Central memory CD8-positive, alpha-beta T cell (primary cell): ENCODE results near the gene GRID1.

Source experiments
- ATAC-seq: fragments of 150-1000 bp; cut with Tn5 transposase; replicated peaks from 2 replicates; pipeline ENCODE4 v1.10.0; 2022; ENCODE audit warnings: mild to moderate bottlenecking, moderate FRiP score, moderate number of reproducible peaks; ENCODE audit not compliant: poor library complexity, severe bottlenecking; ENCODE audit errors: extremely low read depth
- DNase-seq, 2 donors: peaks; one replicate each; pipeline ENCODE4 v3.0.0; 2021; ENCODE audit warnings: low spot score in 2 of 2
- H3K27ac Mint-ChIP-seq: one replicate; pipeline ENCODE4 v1.8.0; 2022; ENCODE audit warnings: low read depth, mild to moderate bottlenecking, moderate library complexity, mixed read lengths
- H3K27me3 Mint-ChIP-seq: one replicate; pipeline ENCODE4 v1.8.0; 2022; ENCODE audit warnings: mixed read lengths
- H3K36me3 Mint-ChIP-seq: one replicate; pipeline ENCODE4 v1.8.0; 2022; ENCODE audit warnings: mild to moderate bottlenecking, moderate library complexity, mixed read lengths; ENCODE audit not compliant: insufficient read depth
- H3K4me1 Mint-ChIP-seq: one replicate; pipeline ENCODE4 v1.8.0; 2022; ENCODE audit warnings: mixed read lengths
- H3K4me3 Mint-ChIP-seq: one replicate; pipeline ENCODE4 v1.8.0; 2022; ENCODE audit warnings: mild to moderate bottlenecking, moderate library complexity, mixed read lengths
- H3K9me3 Mint-ChIP-seq: one replicate; pipeline ENCODE4 v1.8.0; 2022; ENCODE audit warnings: mixed read lengths

Gene GRID1

DNA sequence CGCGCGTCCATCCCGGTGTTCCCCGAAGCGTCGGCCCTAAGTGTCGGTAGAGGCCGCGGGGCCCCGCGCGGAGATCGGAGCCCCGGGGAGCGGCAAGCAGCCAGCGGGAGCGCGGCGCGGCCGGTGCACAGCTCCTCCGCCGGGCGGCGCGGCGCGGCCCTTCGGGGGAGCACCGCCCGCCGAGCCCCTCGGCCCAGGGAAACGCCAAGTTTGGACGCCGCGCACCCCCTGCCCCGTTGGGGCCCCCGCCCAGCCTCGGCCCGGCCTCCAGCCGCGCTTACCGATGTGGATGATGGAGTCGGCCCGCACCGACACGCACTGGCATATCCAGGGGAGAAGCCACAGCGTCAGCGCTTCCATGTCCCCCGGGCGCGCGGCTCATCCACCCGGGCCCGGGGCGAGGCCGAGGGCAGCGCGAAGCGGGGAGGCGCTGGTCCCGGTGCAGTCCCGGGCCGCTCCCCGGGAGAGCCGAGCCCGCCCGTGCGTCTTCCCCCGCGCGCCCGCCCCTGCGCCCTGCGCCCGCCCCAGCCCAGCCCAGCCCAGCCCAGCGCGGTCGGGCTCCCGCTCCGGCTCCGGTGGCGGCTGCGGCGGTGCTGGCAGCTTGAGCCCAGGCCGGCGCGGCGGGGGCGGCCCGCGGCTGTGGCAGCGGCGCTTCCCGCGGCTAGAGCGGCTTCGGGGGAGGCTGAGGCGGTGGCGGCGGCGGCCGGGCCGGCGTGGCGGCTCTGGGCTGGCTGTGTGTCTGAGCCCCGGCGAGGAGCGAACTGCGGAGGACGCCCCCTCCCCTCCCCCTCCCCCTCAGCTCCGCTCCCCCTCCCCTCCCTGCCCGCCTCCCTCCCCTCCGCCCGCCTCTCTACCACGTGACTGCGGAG is at the start of gene GRID1:
Gene GRID1 (minus strand): TSS at position 763 of the 869 bp plus-strand sequence.
- DNase-seq = no peak
- Mint-ChIP-seq H3K27ac (no peak within 1 kb of the TSS), H3K4me1 (peaks cover 12% of the 10 kb centered on the region)

DNA sequence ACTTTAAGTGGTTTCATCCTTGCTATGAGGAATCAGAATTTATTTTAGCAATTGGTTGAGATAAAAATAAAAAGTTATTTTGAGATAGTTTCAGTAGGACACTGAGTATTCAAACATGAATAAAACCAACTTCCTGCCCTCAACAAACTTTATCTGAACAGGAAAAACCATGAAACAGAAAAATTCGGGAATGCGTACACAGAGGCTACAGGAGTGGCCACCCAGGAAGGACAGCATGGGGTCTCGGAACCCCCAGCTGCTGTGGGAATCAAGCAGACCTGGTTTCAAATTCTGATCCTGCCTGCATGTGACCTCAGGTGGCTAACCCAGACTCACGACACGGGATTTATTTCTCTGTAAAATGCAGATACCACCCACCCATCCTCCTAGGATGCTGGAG is 49.0 kb upstream of the GRID1 start:
- Mint-ChIP-seq H3K27ac (no peak overlapping the region), H3K9me3 (no peaks in the 10 kb centered on the region), H3K27me3 (no peaks in the 10 kb centered on the region), H3K4me3 (no peak overlapping the region), H3K36me3 (peaks cover 5% of the 10 kb centered on the region), H3K4me1 (peaks cover 25% of the 10 kb centered on the region)
- DNase-seq (no peak), ATAC-seq (no peak)

More for the DNA sequence above, at the start of gene GRID1:
- H3K27me3 Mint-ChIP-seq = peaks cover 77% of the 10 kb centered on the region
- H3K9me3 Mint-ChIP-seq = no peaks in the 10 kb centered on the region
- ATAC-seq = peak; percentile 34
- H3K4me3 Mint-ChIP-seq = peak within 1 kb of the TSS; percentile 25
- no peaks in the 10 kb centered on the region for H3K36me3 Mint-ChIP-seq

DNA sequence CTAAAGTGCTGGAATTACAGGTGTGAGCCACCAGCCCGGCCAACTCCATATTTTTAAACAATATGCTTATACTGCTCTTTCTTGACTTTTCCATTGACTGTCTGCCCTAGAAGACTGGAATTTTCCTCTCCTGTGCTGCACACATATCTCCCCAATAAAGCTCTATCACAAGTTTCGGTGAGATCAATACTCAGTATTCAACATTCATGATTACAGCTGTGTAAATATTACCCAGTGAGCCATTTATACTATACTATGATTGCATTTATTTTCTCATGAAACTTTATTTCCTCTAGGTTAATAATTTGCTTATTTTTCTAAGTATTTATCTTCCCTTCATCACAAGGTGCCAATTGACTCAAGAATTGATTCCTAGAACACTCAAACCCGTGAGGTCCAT is 48.5 kb upstream of the GRID1 start:
- H3K27me3 Mint-ChIP-seq = no peaks in the 10 kb centered on the region
- H3K4me3 Mint-ChIP-seq = no peak overlapping the region
- H3K27ac Mint-ChIP-seq = no peak overlapping the region
- peaks cover 28% of the 10 kb centered on the region for H3K4me1 Mint-ChIP-seq
- H3K9me3 Mint-ChIP-seq = no peaks in the 10 kb centered on the region
- ATAC-seq (no peak), DNase-seq (no peak)
- H3K36me3 Mint-ChIP-seq = peaks cover 5% of the 10 kb centered on the region

DNA sequence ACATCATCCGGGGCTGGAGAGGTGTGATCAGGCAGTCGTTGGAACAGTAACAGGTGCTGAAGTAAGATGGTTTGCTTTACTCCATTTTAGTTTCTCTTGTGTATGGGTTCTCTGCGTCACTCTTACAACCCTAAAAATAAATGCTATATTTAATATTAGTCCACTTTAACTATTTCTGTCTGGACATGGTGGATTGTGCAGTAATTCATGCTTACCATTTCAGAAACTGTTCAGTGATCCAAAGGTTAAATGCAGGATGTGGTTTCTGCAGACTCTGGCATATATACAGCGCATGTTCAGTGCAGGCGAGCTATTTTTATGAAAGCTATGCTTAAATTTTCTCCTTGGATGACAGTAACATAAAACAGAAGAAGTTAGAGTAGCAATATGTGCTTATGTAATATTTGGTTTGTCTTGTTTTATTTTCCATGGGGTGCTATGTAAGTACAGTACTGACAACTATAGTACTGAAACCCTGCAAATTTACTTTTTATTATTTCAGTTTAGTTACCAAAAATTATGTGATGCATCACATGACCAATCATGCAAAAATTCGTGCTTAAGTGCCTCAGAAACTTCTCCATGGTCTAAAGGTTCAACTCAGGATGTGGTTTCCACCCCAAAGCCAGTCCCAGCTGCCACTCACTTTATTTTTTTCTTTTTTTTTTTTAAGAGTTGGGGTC is 46.6 kb upstream of the GRID1 start:
- Mint-ChIP-seq H3K36me3 (peaks cover 5% of the 10 kb centered on the region), H3K27me3 (no peaks in the 10 kb centered on the region), H3K4me3 (no peak overlapping the region), H3K9me3 (no peaks in the 10 kb centered on the region), H3K27ac (peak overlapping the region; percentile 29), H3K4me1 (peaks cover 22% of the 10 kb centered on the region)
- peak; percentile 79 for ATAC-seq
- DNase-seq = no peak

DNA sequence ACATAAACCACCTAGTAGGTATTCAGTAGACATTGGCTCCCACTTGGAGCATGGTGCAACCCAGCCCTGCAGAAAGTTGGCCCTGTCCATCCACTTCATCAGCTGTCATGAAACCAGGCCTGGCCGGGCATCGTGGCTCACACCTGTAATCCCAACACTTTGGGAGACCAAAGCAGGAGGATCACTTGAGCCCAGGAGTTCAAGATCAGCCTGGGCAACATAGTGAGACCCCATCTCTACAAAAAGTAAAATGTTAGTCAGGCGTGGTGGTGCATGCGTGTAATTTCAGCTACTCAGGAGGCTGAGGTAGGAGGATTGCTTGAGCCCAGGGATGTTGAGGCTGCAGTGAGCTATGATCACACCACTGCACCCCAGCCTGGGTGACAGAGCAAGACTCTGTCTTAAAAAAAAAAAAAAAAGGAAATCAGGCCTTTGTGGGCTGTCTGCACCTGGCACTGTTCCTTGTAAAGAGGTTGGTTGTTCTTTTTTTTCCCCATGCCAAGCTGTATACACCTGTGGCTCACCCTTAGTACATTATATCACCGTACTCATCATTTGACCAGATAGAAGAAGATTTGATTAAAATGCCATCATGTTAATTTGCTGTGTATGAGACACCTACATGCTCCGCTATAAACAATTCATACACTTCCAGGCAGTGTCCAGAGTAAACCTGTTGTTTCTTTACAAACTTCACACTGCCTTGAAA is 45.4 kb upstream of the GRID1 start:
- H3K4me1 Mint-ChIP-seq = peaks cover 22% of the 10 kb centered on the region
- DNase-seq (no peak), ATAC-seq (no peak)
- peaks cover 8% of the 10 kb centered on the region for H3K36me3 Mint-ChIP-seq
- no peaks in the 10 kb centered on the region for H3K9me3 Mint-ChIP-seq
- no peaks in the 10 kb centered on the region for H3K27me3 Mint-ChIP-seq
- H3K4me3 Mint-ChIP-seq = peak overlapping the region; percentile 70
- H3K27ac Mint-ChIP-seq = peak overlapping the region; percentile 72

DNA sequence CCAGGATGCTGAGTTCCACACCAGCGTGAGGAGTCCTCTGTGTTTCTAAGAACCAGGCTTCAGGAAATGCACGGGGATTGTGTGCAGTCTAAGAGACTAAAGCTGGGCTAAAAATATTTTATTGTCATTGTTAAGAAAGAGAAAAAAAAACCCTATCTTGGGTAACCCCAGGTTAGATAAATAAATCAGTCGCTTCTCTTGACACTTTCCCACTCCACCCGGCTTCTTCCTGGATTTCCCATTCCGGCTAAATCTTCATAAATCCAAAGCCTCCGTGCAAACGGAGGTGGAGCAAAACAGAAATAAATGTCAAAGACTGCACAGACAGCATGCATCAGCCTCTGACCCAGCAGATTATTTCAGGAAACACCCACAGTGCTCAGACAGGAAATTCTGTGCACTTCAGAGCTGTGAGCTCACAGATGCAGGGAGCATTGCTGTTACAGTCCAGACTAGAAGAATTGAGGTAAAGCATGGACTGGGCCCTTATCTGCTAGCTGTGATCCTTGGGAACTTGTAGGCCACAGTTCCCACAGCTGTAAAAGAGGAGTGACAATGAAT is 44.8 kb upstream of the GRID1 start:
- Mint-ChIP-seq H3K36me3 (peaks cover 8% of the 10 kb centered on the region), H3K9me3 (no peaks in the 10 kb centered on the region), H3K27ac (peak overlapping the region; percentile 72), H3K27me3 (no peaks in the 10 kb centered on the region), H3K4me1 (peaks cover 22% of the 10 kb centered on the region), H3K4me3 (peak overlapping the region; percentile 70)
- peak; percentile 52 for ATAC-seq
- no peak for DNase-seq

DNA sequence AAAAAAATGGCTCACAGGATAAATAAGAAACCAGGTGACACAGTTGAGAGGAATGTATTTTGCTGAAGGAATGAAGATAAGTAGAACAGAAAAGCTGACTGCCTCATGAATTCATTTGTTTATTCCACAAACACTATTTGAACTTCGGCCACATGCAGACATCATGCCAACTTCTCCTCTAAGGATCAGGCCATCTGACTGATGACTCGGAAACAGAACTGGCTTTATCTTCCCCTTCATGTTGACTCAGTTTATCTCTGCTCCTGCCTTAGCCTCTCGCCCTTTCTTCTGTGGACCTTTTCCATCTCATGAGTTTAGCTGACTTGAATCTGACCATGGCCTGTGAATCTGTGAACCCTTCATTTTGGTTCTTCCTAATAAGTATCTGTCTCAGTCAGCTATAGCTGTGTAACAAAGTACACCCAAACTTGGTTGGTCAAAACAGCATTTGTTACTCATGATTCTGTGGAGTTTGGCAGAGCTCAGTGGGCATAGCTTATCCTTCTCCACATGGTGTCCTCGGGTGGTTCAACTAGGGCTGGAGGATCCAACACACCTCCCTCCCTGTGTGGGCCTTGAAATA is 44.0 kb upstream of the GRID1 start:
- Mint-ChIP-seq H3K4me3 (no peak overlapping the region), H3K27ac (peak overlapping the region; percentile 72), H3K36me3 (peaks cover 8% of the 10 kb centered on the region), H3K9me3 (no peaks in the 10 kb centered on the region), H3K4me1 (peaks cover 22% of the 10 kb centered on the region), H3K27me3 (no peaks in the 10 kb centered on the region)
- DNase-seq (no peak), ATAC-seq (no peak)

DNA sequence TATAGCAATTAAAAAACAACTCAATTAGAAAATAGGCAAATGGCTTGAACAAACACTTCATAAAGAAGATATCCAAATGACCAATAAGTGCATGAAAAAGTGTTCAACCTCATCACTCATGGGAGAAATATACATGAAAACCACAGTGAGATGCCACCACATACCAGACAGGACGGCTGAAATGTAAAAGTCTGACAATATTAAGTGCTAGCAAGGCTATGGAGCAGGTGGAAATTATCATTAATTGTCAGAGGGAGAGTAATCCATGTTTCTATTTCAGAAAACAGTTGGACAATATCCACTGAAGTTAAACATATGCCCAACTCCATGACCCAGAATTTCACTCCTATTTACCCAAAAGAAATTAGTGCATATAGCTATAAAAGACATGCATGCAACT is 42.6 kb upstream of the GRID1 start:
- no peaks in the 10 kb centered on the region for H3K9me3 Mint-ChIP-seq
- DNase-seq (no peak), ATAC-seq (no peak)
- H3K27me3 Mint-ChIP-seq = no peaks in the 10 kb centered on the region
- peaks cover 22% of the 10 kb centered on the region for H3K4me1 Mint-ChIP-seq
- H3K4me3 Mint-ChIP-seq = no peak overlapping the region
- no peak overlapping the region for H3K27ac Mint-ChIP-seq
- peaks cover 8% of the 10 kb centered on the region for H3K36me3 Mint-ChIP-seq

DNA sequence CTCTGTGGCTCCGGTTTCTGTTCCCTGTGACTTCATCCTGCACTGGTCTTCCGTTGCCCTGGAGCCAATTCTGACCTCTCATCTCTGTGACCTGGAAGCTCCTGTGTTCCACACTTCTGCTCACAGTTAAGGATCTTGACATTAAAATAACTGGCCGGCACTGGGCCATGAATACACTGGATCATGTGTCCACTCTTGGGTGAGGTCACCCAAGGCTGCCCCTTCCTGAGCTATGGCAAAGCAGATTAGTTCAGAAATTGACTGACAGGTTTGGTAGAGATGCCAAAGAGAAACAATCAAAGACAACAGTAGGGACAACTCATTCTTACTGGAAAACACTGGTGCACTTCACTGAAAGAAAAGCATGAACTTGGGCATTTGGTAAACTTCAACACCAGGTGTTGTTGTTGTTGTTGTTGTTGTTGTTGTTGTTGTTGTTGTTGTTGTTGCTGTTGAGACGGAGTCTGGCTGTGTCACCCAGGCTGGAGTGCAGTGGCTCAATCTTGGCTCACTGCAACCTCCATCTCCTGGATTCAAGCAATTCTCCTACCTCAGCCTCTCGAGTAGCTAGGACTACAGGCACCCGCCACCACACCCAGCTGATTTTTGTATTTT is 36.7 kb upstream of the GRID1 start:
- ATAC-seq (no peak), DNase-seq (no peak)
- no peak overlapping the region for H3K4me3 Mint-ChIP-seq
- peaks cover 8% of the 10 kb centered on the region for H3K4me1 Mint-ChIP-seq
- no peak overlapping the region for H3K27ac Mint-ChIP-seq
- H3K9me3 Mint-ChIP-seq = no peaks in the 10 kb centered on the region
- no peaks in the 10 kb centered on the region for H3K27me3 Mint-ChIP-seq
- H3K36me3 Mint-ChIP-seq = peaks cover 5% of the 10 kb centered on the region

DNA sequence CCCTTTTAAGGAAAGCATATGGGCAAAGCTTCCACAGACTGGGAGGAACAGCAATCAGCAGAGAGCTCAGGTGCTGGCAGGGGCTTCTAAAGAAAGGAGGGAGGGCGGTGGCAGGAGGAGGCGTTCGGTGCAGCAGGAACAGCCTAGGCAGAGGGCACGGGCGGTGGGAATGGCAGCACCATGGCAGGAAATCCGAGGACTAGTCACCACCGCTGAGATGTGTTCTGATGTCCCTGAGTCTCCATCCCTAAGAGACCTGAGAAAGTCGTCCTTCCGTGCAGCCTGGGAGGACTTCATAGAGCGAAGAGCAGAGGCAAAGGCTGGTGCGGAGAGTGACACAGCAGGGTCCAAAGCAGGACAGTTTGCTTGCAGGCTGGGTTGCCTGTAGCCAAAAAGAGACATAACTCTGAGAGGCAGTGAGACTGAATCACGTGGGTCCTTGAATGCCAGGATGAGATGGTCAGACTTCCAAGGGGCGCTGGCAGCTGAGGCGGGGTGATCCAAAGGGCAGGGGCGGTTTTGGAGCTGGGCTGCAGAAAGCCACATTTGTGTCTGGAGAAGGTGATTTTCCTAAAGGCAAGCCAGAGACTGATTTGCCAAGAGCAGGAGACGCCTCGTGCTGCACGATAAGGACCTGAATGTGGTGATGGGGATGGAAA is 35.8 kb upstream of the GRID1 start:
- H3K36me3 Mint-ChIP-seq = peaks cover 5% of the 10 kb centered on the region

DNA sequence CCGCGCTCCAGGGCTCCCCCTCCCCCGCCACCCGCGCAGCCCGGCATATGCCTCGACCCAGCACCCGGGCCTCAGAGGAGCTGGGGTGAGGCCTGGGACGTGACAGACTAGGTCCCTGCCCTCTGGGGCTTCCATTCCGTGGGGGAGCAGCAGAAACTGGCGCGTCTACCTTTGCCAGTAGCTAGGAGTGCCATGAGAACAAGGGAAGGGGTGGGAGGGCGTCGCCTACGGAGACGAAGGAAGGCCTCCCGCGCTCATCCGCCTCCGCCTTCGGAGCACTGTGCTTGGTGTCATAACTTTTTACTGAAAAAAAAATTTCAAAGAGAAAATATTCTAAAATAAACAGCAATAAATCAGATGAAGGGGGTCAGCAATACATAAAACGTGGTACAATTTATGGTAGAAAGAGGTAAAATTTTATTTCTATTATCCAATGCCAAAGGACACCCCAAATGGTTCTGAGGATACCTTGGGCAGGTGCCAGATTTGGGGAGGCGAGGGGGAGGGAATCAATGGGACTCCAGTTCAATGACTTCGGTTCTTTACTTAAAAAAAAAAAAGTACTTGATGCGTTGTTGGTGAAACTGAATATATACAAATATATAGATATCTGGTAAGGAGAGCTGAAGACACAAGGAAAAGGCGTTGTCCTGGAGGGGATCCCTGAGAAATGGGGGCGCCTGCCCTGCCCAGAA is 35.1 kb upstream of the GRID1 start:
- H3K36me3 Mint-ChIP-seq = peaks cover 2% of the 10 kb centered on the region

More for the DNA sequence above, 35.8 kb upstream of the GRID1 start:
- ATAC-seq = no peak
- Mint-ChIP-seq H3K9me3 (no peaks in the 10 kb centered on the region), H3K27me3 (no peaks in the 10 kb centered on the region), H3K4me1 (peaks cover 8% of the 10 kb centered on the region), H3K27ac (no peak overlapping the region), H3K4me3 (peak overlapping the region; percentile 26)
- no peak for DNase-seq

More for the DNA sequence above, 35.1 kb upstream of the GRID1 start:
- ATAC-seq = no peak
- no peak for DNase-seq
- Mint-ChIP-seq H3K4me1 (peaks cover 8% of the 10 kb centered on the region), H3K4me3 (peak overlapping the region; percentile 84), H3K9me3 (no peaks in the 10 kb centered on the region), H3K27me3 (no peaks in the 10 kb centered on the region), H3K27ac (no peak overlapping the region)
